Thyroid gland (tissue), 4 donors: ENCODE results near the gene ARHGDIG.

Experiments
- CTCF ChIP-seq, 6 experiments: fragments of 200-600 bp in 3 of 6; fragments of 450-650 bp in 3 of 6; sonication (generic) in 3 of 6; IDR thresholded peaks; one replicate each; pipeline ENCODE4 v1.5.1; 2016 to 2019; ENCODE audit warnings: antibody characterized with exemption in 6 of 6, mild to moderate bottlenecking in 2 of 6, inconsistent platforms in 1 of 6, moderate library complexity in 1 of 6
- POLR2A ChIP-seq, 2 donors: fragments of 450-650 bp; IDR thresholded peaks; one replicate each; pipeline ENCODE4 v1.6.1; 2017; ENCODE audit warnings: antibody characterized with exemption in 2 of 2, mild to moderate bottlenecking in 2 of 2, moderate library complexity in 1 of 2

DNA sequence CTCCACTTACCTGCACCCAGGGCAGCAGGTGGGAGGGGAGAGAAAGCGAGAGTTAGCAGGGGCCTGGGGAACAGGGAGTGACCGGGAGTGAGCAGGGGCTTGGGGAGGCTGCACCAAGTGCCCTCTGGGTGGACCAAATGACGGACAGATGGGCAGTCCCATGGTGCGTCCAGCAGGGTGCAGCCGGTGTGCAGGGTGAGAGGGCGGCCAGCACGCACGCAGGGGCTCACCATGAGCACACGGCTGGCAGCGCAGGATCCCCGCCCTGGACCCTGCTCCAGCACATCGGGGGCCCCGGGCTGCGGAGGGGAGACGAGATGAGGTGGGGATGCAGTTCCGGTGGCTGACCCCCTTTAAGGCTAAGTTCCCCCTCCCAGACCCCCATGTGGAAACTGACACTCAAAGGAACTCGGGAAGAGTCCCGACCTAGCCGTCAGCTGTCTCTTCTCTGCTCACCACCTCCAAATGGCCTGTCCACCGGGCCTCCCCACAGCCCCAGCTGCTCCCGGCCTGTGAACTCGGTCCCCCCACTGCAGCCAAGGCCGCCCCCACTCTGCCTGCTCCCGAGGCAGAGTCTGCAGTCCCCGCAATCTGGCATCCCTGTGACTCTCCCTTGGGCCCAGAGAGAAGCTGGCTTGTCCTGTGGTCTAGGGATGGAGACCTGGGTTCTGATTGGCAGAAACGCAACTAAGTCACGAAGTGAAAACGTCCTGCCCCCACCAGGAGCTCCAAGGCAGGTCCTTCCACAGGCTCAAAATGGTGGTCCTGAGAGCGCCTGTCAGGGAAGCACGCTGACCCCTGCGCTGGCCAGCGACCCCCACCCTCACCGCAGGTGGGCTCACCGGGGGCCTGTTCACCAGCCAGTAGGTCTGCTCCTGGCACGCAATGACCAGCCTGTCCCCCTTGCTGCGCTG, 7.5 kb upstream of the ARHGDIG start:
- TF ChIP-seq POLR2A (IDR thresholded peaks at IDR 0.05), result no peak
- no peak for TF ChIP-seq CTCF (IDR thresholded peaks at IDR 0.05)
